ENCODE results near the gene SLC22A15.
"Not testable (repeated sequence)": the region's sequence is repeated elsewhere in the genome, so short reads cannot be mapped to it uniquely, and the experiment has no call there.

Gene SLC22A15

DNA sequence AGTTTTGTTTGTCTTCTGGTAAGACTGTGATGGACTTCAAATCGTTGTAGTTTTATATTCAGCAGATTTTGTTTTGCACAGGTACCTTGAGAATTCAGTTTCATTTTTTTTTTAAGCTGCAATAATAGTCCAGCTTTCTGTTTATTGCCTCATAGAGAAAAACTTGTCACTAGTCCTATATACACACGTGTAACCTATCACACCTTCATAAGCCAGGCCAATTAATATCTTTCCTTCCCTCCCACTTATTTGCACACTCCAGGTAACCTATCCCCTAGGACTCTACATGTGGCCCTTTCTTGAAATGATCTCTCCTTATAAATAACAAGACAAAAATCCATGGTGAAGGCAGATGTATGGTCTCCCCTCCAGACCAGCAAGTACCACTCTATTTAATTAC lies 62.4 kb downstream of the SLC22A15 start:
- no peaks in the 10 kb centered on the region for H3K9me3 ChIP-seq (ENCODE audit: control insufficient read depth in 1 of 2, low read length in 2 of 2)
- no peak overlapping the region for H3K4me3 ChIP-seq (ENCODE audit: low read depth in 1 of 2, low read length in 2 of 2)
- H3K27me3 ChIP-seq (ENCODE audit: low read depth, low read length): no peaks in the 10 kb centered on the region
- H3K27ac ChIP-seq (ENCODE audit: low read length): no peak overlapping the region
- peaks cover 7 to 9% of the 10 kb centered on the region in 2 donors for H3K36me3 ChIP-seq (ENCODE audit: control insufficient read depth in 1 of 2, insufficient read depth in 2 of 2, low read length in 2 of 2)
- H3K4me1 ChIP-seq (ENCODE audit: control insufficient read depth in 1 of 2, insufficient read depth in 2 of 2, low read length in 2 of 2): no peaks in the 10 kb centered on the region

DNA sequence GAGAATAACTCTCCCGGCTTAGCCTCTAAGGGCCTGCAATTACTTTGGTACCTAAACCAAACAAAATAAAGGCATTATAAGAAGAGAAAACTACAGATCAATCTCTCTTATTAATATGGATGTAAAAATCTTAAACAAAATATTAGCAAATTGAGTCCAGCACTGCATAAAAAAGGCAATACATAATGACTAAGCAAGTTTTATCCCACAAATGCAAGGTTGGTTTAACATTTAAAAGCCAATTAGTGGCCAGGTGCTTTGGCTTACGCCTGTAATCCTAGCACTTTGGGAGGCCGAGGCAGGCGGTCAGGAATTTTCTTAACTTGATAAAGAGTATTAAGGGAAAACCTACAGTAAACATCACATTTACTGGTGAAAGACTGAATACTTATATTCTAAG lies 67.8 kb downstream of the SLC22A15 start:
- H3K27ac ChIP-seq (ENCODE audit: low read length): no peak overlapping the region
- peaks cover 0 to 3% of the 10 kb centered on the region in 2 donors for H3K36me3 ChIP-seq (ENCODE audit: control insufficient read depth in 1 of 2, insufficient read depth in 2 of 2, low read length in 2 of 2)
- H3K9me3 ChIP-seq (ENCODE audit: control insufficient read depth in 1 of 2, low read length in 2 of 2): no peaks in the 10 kb centered on the region
- H3K4me3 ChIP-seq (ENCODE audit: low read depth in 1 of 2, low read length in 2 of 2): no peak overlapping the region
- no peaks in the 10 kb centered on the region for H3K4me1 ChIP-seq (ENCODE audit: control insufficient read depth in 1 of 2, insufficient read depth in 2 of 2, low read length in 2 of 2)
- no peaks in the 10 kb centered on the region for H3K27me3 ChIP-seq (ENCODE audit: low read depth, low read length)

DNA sequence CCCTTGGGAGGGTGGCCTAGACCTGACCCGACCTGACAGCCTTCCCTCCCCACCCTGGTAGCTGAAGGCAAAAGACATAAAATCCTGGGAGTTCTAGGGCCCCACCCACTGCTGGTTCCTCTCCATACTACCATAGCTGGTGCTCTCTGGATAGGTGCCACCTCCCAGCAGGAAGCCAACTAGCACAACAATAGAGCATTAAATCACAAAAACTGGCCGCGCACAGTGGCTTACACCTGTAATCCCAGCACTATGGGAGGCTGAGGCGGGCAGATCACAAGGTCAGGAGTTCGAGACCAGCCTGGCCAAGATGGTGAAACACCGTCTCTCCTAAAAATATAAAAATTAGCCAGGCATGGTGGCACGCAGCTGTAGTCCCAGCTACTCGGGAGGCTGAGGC lies 70.6 kb downstream of the SLC22A15 start:
- H3K27me3 ChIP-seq (ENCODE audit: low read depth, low read length); H3K4me1 ChIP-seq (ENCODE audit: control insufficient read depth in 1 of 2, insufficient read depth in 2 of 2, low read length in 2 of 2); H3K4me3 ChIP-seq (ENCODE audit: low read depth in 1 of 2, low read length in 2 of 2); H3K9me3 ChIP-seq (ENCODE audit: control insufficient read depth in 1 of 2, low read length in 2 of 2); H3K36me3 ChIP-seq (ENCODE audit: control insufficient read depth in 1 of 2, insufficient read depth in 2 of 2, low read length in 2 of 2); H3K27ac ChIP-seq (ENCODE audit: low read length): not testable (repeated sequence)

DNA sequence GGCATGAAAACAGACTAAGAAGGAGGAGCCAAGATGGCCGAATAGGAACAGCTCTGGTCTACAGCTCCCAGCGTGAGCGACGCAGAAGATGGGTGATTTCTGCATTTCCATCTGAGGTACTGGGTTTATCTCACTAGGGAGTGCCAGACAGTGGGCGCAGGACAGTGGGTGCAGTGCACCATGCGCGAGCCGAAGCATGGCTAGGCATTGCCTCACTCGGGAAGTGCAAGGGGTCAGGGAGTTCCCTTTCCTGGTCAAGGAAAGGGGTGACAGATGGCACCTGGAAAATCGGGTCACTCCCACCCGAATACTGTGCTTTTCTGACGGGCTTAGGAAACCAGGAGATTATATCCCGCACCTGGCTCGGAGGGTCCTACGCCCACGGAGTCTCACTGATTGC lies 75.6 kb downstream of the SLC22A15 start:
- H3K4me3 ChIP-seq (ENCODE audit: low read depth in 1 of 2, low read length in 2 of 2); H3K4me1 ChIP-seq (ENCODE audit: control insufficient read depth in 1 of 2, insufficient read depth in 2 of 2, low read length in 2 of 2); H3K36me3 ChIP-seq (ENCODE audit: control insufficient read depth in 1 of 2, insufficient read depth in 2 of 2, low read length in 2 of 2); H3K27ac ChIP-seq (ENCODE audit: low read length); H3K27me3 ChIP-seq (ENCODE audit: low read depth, low read length); H3K9me3 ChIP-seq (ENCODE audit: control insufficient read depth in 1 of 2, low read length in 2 of 2): not testable (repeated sequence)

DNA sequence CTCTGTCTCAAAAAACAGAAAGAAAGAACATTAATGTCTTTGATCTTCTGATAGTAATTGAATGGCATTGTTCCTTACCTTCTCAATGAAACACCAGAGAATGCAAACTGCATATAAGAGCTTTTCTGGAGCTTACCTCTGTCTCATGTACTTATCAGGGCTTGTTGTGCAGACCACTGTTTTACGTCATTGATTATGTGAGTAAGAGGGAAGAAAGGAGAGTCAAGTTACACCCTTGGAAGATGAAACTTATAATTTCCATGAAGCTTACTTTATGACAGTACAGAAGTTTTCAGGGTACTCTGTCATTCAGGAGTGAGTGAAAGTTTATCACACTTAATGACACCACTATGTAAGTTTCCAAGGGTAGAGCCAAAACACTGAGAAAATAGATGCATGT lies 85.9 kb downstream of the SLC22A15 start:
- H3K27ac ChIP-seq (ENCODE audit: low read length): no peak overlapping the region
- no peaks in the 10 kb centered on the region for H3K4me1 ChIP-seq (ENCODE audit: control insufficient read depth in 1 of 2, insufficient read depth in 2 of 2, low read length in 2 of 2)
- H3K9me3 ChIP-seq (ENCODE audit: control insufficient read depth in 1 of 2, low read length in 2 of 2): no peaks in the 10 kb centered on the region
- H3K27me3 ChIP-seq (ENCODE audit: low read depth, low read length): no peaks in the 10 kb centered on the region
- no peaks in the 10 kb centered on the region for H3K36me3 ChIP-seq (ENCODE audit: control insufficient read depth in 1 of 2, insufficient read depth in 2 of 2, low read length in 2 of 2)
- H3K4me3 ChIP-seq (ENCODE audit: low read depth in 1 of 2, low read length in 2 of 2): no peak overlapping the region

DNA sequence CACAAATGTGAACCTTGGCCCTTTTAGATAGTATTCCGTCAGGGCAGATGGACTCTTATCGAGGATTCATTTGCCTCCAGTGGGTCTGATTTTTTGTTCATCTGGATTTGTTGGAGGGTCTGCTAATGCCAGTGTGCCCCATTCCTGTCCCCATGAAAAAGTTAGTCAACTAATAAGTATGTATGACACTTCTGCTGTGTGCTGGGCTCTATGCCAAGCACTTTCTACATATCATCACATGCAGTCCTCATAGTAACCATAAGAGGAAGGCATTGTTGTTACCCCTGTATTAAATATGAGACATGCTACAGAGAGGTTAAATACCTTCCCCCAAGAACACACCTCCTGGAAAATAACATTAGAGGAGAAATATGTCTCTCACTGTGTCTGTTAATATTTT lies 88.3 kb downstream of the SLC22A15 start:
- peaks cover 0 to 6% of the 10 kb centered on the region in 2 donors for H3K36me3 ChIP-seq (ENCODE audit: control insufficient read depth in 1 of 2, insufficient read depth in 2 of 2, low read length in 2 of 2)
- no peaks in the 10 kb centered on the region for H3K27me3 ChIP-seq (ENCODE audit: low read depth, low read length)
- H3K4me3 ChIP-seq (ENCODE audit: low read depth in 1 of 2, low read length in 2 of 2): no peak overlapping the region
- no peak overlapping the region for H3K27ac ChIP-seq (ENCODE audit: low read length)
- no peaks in the 10 kb centered on the region for H3K9me3 ChIP-seq (ENCODE audit: control insufficient read depth in 1 of 2, low read length in 2 of 2)
- no peaks in the 10 kb centered on the region for H3K4me1 ChIP-seq (ENCODE audit: control insufficient read depth in 1 of 2, insufficient read depth in 2 of 2, low read length in 2 of 2)

DNA sequence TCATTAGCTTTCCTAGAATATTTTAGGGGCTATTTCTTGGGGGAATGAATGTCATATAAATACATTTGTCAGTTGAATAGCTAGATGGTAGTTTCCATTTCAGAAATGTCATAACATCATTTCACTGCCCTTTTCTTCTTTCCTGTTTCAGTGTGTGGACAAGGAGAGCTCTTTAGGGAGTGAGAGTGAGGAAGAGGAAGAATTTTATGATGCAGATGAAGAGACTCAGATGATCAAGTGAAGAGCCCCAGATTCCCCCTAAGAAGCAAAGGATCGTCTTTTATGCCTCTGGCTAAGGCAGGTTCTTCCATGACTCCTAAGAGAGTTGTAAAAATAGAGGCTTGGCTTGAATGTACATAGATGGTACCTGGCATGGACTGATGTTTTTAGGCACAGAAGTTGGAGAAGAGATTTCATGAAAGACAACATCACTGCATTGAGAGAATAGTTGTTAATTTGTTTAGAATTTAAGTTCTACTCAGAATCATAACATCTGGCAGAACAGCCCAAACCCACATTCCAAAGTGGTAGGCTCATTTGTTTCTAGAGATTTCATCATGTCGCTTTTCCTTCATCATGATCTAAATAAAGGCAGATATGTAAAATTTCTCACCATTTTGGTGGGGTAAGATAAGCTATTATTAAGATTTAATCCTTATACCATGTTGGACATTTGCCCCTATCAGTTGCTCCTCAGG lies 90.7 kb downstream of the SLC22A15 start:
- no peaks in the 10 kb centered on the region for H3K27me3 ChIP-seq (ENCODE audit: low read depth, low read length)
- H3K36me3 ChIP-seq (ENCODE audit: control insufficient read depth in 1 of 2, insufficient read depth in 2 of 2, low read length in 2 of 2): peaks cover 0 to 6% of the 10 kb centered on the region in 2 donors
- H3K4me3 ChIP-seq (ENCODE audit: low read depth in 1 of 2, low read length in 2 of 2): no peak overlapping the region
- H3K9me3 ChIP-seq (ENCODE audit: control insufficient read depth in 1 of 2, low read length in 2 of 2): no peaks in the 10 kb centered on the region
- no peaks in the 10 kb centered on the region for H3K4me1 ChIP-seq (ENCODE audit: control insufficient read depth in 1 of 2, insufficient read depth in 2 of 2, low read length in 2 of 2)
- no peak overlapping the region for H3K27ac ChIP-seq (ENCODE audit: low read length)

DNA sequence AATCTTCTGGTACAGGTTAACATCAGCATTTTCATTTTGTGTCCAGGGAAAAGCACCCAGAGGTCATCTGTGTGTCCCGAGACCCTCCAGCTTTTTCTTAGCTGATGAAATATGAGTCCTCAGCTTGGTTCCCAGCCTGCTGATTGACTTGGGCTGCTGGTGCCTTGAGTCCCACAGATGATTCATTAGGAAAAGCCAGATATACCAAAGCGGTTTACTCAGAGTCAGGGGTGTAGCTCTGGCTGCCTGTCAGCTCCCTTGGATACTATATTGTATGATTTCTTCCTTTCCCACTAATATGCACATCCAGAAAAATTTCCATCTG lies 91.2 kb downstream of the SLC22A15 start:
- H3K4me3 ChIP-seq (ENCODE audit: low read depth in 1 of 2, low read length in 2 of 2): no peak overlapping the region
- peaks cover 0 to 6% of the 10 kb centered on the region in 2 donors for H3K36me3 ChIP-seq (ENCODE audit: control insufficient read depth in 1 of 2, insufficient read depth in 2 of 2, low read length in 2 of 2)
- no peaks in the 10 kb centered on the region for H3K4me1 ChIP-seq (ENCODE audit: control insufficient read depth in 1 of 2, insufficient read depth in 2 of 2, low read length in 2 of 2)
- no peaks in the 10 kb centered on the region for H3K27me3 ChIP-seq (ENCODE audit: low read depth, low read length)
- no peaks in the 10 kb centered on the region for H3K9me3 ChIP-seq (ENCODE audit: control insufficient read depth in 1 of 2, low read length in 2 of 2)
- no peak overlapping the region for H3K27ac ChIP-seq (ENCODE audit: low read length)

DNA sequence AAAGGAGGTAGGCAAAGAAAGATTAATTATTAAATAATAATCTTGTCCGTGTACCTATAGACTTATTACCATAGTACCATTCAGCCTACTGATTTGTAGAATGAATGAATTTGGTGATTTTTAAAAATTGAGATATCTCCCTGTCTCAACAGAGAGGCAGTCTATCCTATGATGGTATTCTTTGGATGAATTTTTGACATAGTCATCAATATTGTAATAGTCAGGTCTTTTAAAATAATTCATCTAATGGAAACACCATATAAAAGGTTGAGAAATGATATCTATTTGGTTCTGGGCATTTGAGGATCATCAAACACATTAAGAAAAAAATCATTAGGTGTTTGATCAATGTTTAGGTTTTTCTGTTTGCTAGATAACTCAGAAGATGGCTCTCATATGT lies 99.3 kb downstream of the SLC22A15 start:
- H3K27me3 ChIP-seq (ENCODE audit: low read depth, low read length): no peaks in the 10 kb centered on the region
- H3K36me3 ChIP-seq (ENCODE audit: control insufficient read depth in 1 of 2, insufficient read depth in 2 of 2, low read length in 2 of 2): no peaks in the 10 kb centered on the region
- H3K27ac ChIP-seq (ENCODE audit: low read length): no peak overlapping the region
- no peak overlapping the region for H3K4me3 ChIP-seq (ENCODE audit: low read depth in 1 of 2, low read length in 2 of 2)
- no peaks in the 10 kb centered on the region for H3K9me3 ChIP-seq (ENCODE audit: control insufficient read depth in 1 of 2, low read length in 2 of 2)
- no peaks in the 10 kb centered on the region for H3K4me1 ChIP-seq (ENCODE audit: control insufficient read depth in 1 of 2, insufficient read depth in 2 of 2, low read length in 2 of 2)

DNA sequence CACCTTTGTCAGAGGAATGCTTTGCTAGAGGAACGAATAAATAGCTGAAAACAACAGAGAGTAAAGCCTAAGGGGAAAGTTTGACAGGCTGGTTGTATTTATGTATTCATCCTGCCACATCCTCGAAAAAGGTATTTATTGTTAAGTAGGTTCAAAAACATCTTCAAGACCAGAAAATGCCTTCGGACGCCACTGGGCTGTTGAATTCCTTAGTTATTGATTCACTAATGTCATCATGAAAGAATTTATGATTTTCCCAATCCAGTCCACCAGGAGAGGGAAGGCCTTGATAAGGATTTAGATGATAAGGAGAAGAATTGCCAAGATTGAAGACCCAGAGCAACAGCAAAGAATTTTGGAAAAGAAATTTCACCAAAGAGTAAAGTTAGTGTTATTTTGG lies 99.7 kb downstream of the SLC22A15 start:
- Histone ChIP-seq H3K9me3 (ENCODE audit: control insufficient read depth in 1 of 2, low read length in 2 of 2) (no peaks in the 10 kb centered on the region), H3K27ac (ENCODE audit: low read length) (no peak overlapping the region), H3K27me3 (ENCODE audit: low read depth, low read length) (no peaks in the 10 kb centered on the region), H3K36me3 (ENCODE audit: control insufficient read depth in 1 of 2, insufficient read depth in 2 of 2, low read length in 2 of 2) (no peaks in the 10 kb centered on the region), H3K4me1 (ENCODE audit: control insufficient read depth in 1 of 2, insufficient read depth in 2 of 2, low read length in 2 of 2) (no peaks in the 10 kb centered on the region), H3K4me3 (ENCODE audit: low read depth in 1 of 2, low read length in 2 of 2) (no peak overlapping the region)

DNA sequence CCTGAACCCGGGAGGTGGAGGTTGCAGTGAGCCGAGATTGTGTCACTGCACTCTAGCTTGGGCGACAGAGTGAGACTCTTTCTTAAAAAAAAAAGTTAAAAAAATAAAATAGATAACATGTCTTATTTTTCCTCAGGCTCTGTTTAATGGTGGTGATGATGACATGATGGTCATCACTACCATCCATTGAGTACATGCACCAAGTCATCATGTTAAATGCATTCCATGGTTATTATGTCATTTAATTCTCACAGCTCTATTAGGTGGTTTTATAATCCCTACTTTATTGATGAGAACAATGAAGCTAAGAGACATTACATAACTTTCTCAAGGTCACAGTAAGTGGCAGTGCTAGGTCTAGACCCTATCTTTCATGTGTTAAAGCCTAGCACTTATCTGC lies 100.5 kb downstream of the SLC22A15 start:
- Histone ChIP-seq H3K36me3 (ENCODE audit: control insufficient read depth in 1 of 2, insufficient read depth in 2 of 2, low read length in 2 of 2) (no peaks in the 10 kb centered on the region), H3K4me3 (ENCODE audit: low read depth in 1 of 2, low read length in 2 of 2) (no peak overlapping the region), H3K27me3 (ENCODE audit: low read depth, low read length) (no peaks in the 10 kb centered on the region), H3K4me1 (ENCODE audit: control insufficient read depth in 1 of 2, insufficient read depth in 2 of 2, low read length in 2 of 2) (no peaks in the 10 kb centered on the region), H3K27ac (ENCODE audit: low read length) (no peak overlapping the region), H3K9me3 (ENCODE audit: control insufficient read depth in 1 of 2, low read length in 2 of 2) (no peaks in the 10 kb centered on the region)

DNA sequence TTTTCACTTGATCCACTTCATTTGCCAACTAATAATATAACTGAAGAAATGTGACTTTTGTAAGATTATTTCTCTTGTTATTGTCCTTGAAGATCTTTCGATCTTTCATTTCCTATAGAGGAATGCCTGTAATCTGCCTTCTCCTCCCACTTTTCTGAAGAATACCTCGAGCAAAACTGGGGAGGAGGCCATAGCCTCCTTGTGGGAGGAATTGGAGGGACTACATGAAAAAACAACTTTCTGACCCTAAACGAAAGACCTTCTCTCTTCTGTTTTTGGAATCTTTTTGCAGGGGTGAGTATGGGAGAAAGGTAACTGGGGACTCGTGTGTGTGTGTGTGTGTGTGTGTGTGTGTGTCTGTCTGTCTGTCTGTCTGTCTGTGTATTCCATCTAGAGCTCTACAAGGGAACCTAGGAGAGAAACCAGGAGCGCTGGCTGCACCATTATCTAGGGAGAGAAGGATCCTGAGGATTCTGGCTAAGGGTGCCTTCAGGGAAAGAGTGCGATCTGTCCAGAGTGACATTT lies 102.4 kb downstream of the SLC22A15 start:
- no peaks in the 10 kb centered on the region for H3K9me3 ChIP-seq (ENCODE audit: control insufficient read depth in 1 of 2, low read length in 2 of 2)
- no peak overlapping the region for H3K4me3 ChIP-seq (ENCODE audit: low read depth in 1 of 2, low read length in 2 of 2)
- no peak overlapping the region for H3K27ac ChIP-seq (ENCODE audit: low read length)
- H3K4me1 ChIP-seq (ENCODE audit: control insufficient read depth in 1 of 2, insufficient read depth in 2 of 2, low read length in 2 of 2): no peaks in the 10 kb centered on the region
- no peaks in the 10 kb centered on the region for H3K36me3 ChIP-seq (ENCODE audit: control insufficient read depth in 1 of 2, insufficient read depth in 2 of 2, low read length in 2 of 2)
- no peaks in the 10 kb centered on the region for H3K27me3 ChIP-seq (ENCODE audit: low read depth, low read length)
